Spleen (tissue), 11 donors: ENCODE measurements around the gene KDM6A. TPM values are rescaled to one million over a fixed set of nuclear protein-coding genes. Genes with fewer than 3 reads are reported as not detected.

Source experiments
- DNase-seq: peaks from one replicate; pipeline ENCODE4 v3.0.0-alpha.2; 2020
- H3K27ac ChIP-seq, 8 donors: fragments of 200-600 bp; sonication (generic) in 7 of 8; 1 replicate in 4 of 8; 2 replicates in 4 of 8; pipeline versions ENCODE4 v1.5.0 to v1.8.0; 2016 to 2021; ENCODE audit warnings: inconsistent platforms in 4 of 8, mild to moderate bottlenecking in 4 of 8, moderate library complexity in 1 of 8
- H3K27me3 ChIP-seq, 7 donors: fragments of 200-600 bp; sonication (generic) in 6 of 7; replicated peaks in 1 of 7; 1 replicate in 4 of 7; 2 replicates in 3 of 7; pipeline versions ENCODE4 v1.5.0 to v1.8.0; 2016 to 2021; ENCODE audit warnings: inconsistent platforms in 3 of 7, mild to moderate bottlenecking in 1 of 7
- H3K36me3 ChIP-seq, 6 donors: fragments of 200-600 bp; sonication (generic) in 5 of 6; 1 replicate in 4 of 6; 2 replicates in 2 of 6; pipeline versions ENCODE4 v1.5.0 to v1.8.0; 2016 to 2021; ENCODE audit warnings: inconsistent platforms in 2 of 6
- H3K4me1 ChIP-seq, 6 donors: fragments of 200-600 bp; sonication (generic) in 5 of 6; 1 replicate in 3 of 6; 2 replicates in 3 of 6; pipeline versions ENCODE4 v1.5.0 to v1.8.0; 2016 to 2021; ENCODE audit warnings: inconsistent platforms in 3 of 6
- H3K4me3 ChIP-seq, 8 donors: fragments of 200-600 bp; sonication (generic) in 7 of 8; 1 replicate in 4 of 8; 2 replicates in 4 of 8; pipeline versions ENCODE4 v1.5.0 to v1.8.0; 2016 to 2021; ENCODE audit warnings: inconsistent platforms in 4 of 8, mild to moderate bottlenecking in 4 of 8, moderate library complexity in 2 of 8
- H3K9me3 ChIP-seq, 8 donors: fragments of 200-600 bp; sonication (generic) in 7 of 8; 1 replicate in 4 of 8; 2 replicates in 4 of 8; pipeline versions ENCODE4 v1.5.0 to v1.8.0; 2016 to 2021; ENCODE audit warnings: inconsistent platforms in 4 of 8
- POLR2A ChIP-seq, 3 donors: fragments of 450-650 bp; IDR thresholded peaks; one replicate each; pipeline ENCODE4 v1.5.1; 2017; ENCODE audit warnings: antibody characterized with exemption in 3 of 3, mild to moderate bottlenecking in 1 of 3
- POLR2AphosphoS5 ChIP-seq, 3 donors: sonication (generic); formaldehyde crosslinking; IDR thresholded peaks; one replicate each; pipeline ENCODE4 v1.5.1; 2017; ENCODE audit warnings: antibody characterized with exemption in 3 of 3
- WGBS, 5 donors: extraction: QIAGEN DNeasy Blood & Tissue Kit in 3 of 5; methylation state at CpG; one replicate each; pipeline versions ENCODE4 v1.1.5 to v1.1.7; 2013 to 2018; 5-methylcytosine and 5-hydroxymethylcytosine counted together
- intact Hi-C: fragments of 100-400 bp; cut with DNase I; formaldehyde crosslinking; loops from one replicate; pipeline ENCODE4 v1.15.0; 2023; ENCODE audit warnings: low total_unique reads
- polyA plus RNA-seq, 3 donors: library from polyadenylated mRNA; stranded (reverse); fragments of 200-250 nt; gene quantifications; one replicate each; pipeline ENCODE4 v1.2.1, GENCODE V29; 2013
- total RNA-seq, 7 donors: library from RNA; depleted of rRNA in 3 of 7; stranded (reverse); fragments of >200 nt in 3 of 7; fragmentation: NEBNext Ultra II Directional in 4 of 7; extraction: Animal tissue kit (Norgen Biotek cat#: 25700) in 4 of 7; gene quantifications; one replicate each; pipeline versions ENCODE4 v1.1.0 to v1.2.1, GENCODE V29; 2016 to 2021
- TF ChIP-seq, protein P1 (sequence below), 11 experiments: fragments of 200-600 bp in 7 of 11; fragments of 450-650 bp in 4 of 11; sonication (generic) in 4 of 11; IDR thresholded peaks in 8 of 11; conservative IDR thresholded peaks in 3 of 11; 1 replicate in 7 of 11; 2 replicates in 4 of 11; pipeline versions ENCODE4 v1.4.0 to v1.8.0; 2016 to 2021; ENCODE audit warnings: antibody characterized with exemption in 11 of 11, inconsistent platforms in 4 of 11, mild to moderate bottlenecking in 1 of 11
- donor health status: healthy with polysubstance abuse.
- donor health status: DM: no; HTN: no; CAD: no; lungs with moderate emphysema.
- donor health status: DM: no; HTN: no; CAD: no.
- donor health status: Bipolar disorder and iron deficiency.
- donor health status: healthy.
- donor health status: DM: no; HTN: no; CAD: no.
- donor health status: DM: yes; HTN: yes; CAD: no.

KDM6A gene
- total and polyA plus RNA-seq, 10 donors: 8.0 to 68.2 (median 47.9) TPM

DNA sequence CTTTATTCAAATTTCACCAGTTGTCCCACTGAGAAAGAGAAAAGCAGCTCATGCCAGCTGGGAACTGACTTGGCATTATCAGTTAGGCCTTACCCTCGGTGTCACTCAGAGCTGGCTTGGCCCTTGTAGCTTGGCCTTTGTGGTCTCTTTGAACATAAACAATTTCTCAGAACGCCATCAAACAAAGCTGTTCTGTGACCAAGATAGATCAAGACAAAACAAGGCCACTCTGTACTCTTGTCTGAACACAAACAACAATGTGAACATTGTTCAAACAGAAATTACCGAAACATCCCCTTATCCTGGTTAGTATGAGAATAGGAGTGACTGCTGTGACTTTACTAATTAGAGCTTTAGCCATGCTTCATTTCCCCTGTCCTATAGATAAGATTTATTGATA is 270.5 kb downstream of the KDM6A start:
- TF ChIP-seq, protein P1, sequence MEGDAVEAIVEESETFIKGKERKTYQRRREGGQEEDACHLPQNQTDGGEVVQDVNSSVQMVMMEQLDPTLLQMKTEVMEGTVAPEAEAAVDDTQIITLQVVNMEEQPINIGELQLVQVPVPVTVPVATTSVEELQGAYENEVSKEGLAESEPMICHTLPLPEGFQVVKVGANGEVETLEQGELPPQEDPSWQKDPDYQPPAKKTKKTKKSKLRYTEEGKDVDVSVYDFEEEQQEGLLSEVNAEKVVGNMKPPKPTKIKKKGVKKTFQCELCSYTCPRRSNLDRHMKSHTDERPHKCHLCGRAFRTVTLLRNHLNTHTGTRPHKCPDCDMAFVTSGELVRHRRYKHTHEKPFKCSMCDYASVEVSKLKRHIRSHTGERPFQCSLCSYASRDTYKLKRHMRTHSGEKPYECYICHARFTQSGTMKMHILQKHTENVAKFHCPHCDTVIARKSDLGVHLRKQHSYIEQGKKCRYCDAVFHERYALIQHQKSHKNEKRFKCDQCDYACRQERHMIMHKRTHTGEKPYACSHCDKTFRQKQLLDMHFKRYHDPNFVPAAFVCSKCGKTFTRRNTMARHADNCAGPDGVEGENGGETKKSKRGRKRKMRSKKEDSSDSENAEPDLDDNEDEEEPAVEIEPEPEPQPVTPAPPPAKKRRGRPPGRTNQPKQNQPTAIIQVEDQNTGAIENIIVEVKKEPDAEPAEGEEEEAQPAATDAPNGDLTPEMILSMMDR (IDR thresholded peaks at IDR 0.05 in 8 of 11, conservative IDR thresholded peaks at IDR 0.05 in 3 of 11): no peak
- no peaks in the 10 kb centered on the region for H3K4me1 ChIP-seq
- H3K27ac ChIP-seq: no peak overlapping the region
- DNase-seq: no peak
- intact Hi-C loops: no loop called here
- no peak overlapping the region for H3K4me3 ChIP-seq
- H3K9me3 ChIP-seq: no peaks in the 10 kb centered on the region
- no peaks in the 10 kb centered on the region for H3K36me3 ChIP-seq
- 76 to 88% (median 83%) methylated on average over 3 of the region's 3 CpGs for WGBS, 5 donors
- H3K27me3 ChIP-seq: no peaks in the 10 kb centered on the region

DNA sequence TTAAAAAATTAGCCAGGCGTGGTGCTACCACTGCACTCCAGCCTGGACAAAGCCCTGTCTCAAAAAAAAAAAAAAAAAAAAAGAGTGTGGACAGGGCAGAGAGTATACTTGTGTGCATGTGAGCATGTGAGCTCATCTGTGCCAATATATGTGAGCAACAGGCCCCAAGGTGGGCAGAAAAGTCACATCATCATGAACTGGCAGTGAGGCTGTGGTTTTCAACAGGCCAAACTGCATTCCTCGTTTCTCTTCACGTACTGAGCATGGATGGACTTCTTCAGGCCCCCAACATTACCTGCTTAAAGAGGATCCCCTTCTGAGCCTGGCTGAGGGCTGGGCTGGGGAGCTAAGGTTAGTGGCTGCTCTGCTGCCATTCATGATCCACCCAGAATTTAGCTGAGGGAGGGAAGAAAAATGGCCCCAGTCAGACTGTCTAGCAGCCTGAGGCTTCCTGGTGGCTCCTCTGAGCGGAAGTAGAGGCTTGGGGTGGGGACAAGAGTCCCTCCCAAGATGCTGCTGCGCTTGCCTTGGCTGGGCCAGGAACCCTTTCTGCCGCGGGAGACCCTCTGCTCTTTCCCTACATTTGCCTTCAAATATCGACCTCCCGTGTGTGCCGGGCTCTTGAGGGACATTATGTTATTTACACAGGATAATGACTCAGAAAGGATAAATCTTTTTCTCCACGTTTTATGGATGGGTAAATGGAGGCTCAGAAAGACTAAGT is 272.7 kb downstream of the KDM6A start:
- no peaks in the 10 kb centered on the region for H3K4me1 ChIP-seq
- TF ChIP-seq POLR2A (IDR thresholded peaks at IDR 0.05) (no peak), POLR2AphosphoS5 (IDR thresholded peaks at IDR 0.05) (no peak)
- TF ChIP-seq, protein P1 (IDR thresholded peaks at IDR 0.05 in 8 of 11, conservative IDR thresholded peaks at IDR 0.05 in 3 of 11): no peak
- H3K9me3 ChIP-seq: no peaks in the 10 kb centered on the region
- DNase-seq: no peak
- intact Hi-C loops: no loop called here
- H3K27ac ChIP-seq: no peak overlapping the region
- no peaks in the 10 kb centered on the region for H3K36me3 ChIP-seq
- H3K27me3 ChIP-seq: no peaks in the 10 kb centered on the region
- WGBS, 5 donors: 78 to 92% (median 87%) methylated on average over 10 to 11 of the region's 11 CpGs
- H3K4me3 ChIP-seq: no peak overlapping the region

DNA sequence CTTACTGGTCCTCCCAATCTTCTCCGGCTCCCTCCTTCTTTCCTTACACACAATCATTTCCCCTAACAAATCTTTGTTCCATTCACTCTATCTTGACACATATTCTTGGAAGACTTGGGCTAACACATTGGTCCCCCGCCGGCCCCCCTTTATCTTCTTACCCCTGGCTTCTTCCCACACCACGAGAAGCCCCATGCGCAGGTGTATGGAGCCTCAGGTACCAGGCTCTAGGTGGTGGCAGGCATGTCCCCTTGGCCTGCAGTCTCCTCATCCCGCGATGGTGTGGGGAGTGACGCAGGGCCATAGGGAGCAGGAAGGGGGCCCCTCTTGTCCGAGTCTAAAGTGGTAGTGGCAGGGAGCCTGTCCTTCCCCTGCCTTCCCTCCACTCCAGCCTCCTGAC is 277.8 kb downstream of the KDM6A start:
- no peak overlapping the region for H3K27ac ChIP-seq
- no peak overlapping the region for H3K4me3 ChIP-seq
- H3K4me1 ChIP-seq: no peaks in the 10 kb centered on the region
- 87 to 94% (median 91%) methylated on average over 4 to 9 of the region's 9 CpGs for WGBS, 5 donors
- H3K27me3 ChIP-seq: no peaks in the 10 kb centered on the region
- DNase-seq: no peak
- intact Hi-C loops: no loop called here
- TF ChIP-seq POLR2A (IDR thresholded peaks at IDR 0.05): no peak
- TF ChIP-seq POLR2AphosphoS5 (IDR thresholded peaks at IDR 0.05): no peak
- TF ChIP-seq, protein P1 (IDR thresholded peaks at IDR 0.05 in 8 of 11, conservative IDR thresholded peaks at IDR 0.05 in 3 of 11): no peak
- no peaks in the 10 kb centered on the region for H3K9me3 ChIP-seq
- no peaks in the 10 kb centered on the region for H3K36me3 ChIP-seq

DNA sequence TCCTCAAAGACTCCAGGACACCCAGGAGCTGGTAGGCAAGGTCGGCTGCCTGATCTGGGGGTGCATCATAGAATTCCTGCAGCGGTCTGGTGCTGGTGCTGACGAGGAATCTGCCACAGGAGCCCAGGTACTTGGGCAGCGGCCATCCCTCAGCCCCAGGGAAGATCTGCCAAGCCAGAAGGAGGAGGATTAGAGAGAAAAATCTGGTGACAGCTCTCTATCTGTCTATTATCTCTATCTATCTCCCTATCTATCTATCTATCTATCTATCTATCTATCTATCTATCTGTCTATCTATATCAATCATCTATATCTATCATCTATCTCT is 281.0 kb downstream of the KDM6A start:
- DNase-seq: no peak
- H3K4me3 ChIP-seq: no peak overlapping the region
- intact Hi-C loops: no loop called here
- no peaks in the 10 kb centered on the region for H3K4me1 ChIP-seq
- H3K27ac ChIP-seq: no peak overlapping the region
- no peak for TF ChIP-seq POLR2AphosphoS5 (IDR thresholded peaks at IDR 0.05)
- TF ChIP-seq, protein P1 (IDR thresholded peaks at IDR 0.05 in 8 of 11, conservative IDR thresholded peaks at IDR 0.05 in 3 of 11): no peak
- TF ChIP-seq POLR2A (IDR thresholded peaks at IDR 0.05): no peak
- no peaks in the 10 kb centered on the region for H3K9me3 ChIP-seq
- no peaks in the 10 kb centered on the region for H3K36me3 ChIP-seq
- 78 to 92% (median 84%) methylated on average over 4 of the region's 4 CpGs for WGBS, 5 donors
- H3K27me3 ChIP-seq: no peaks in the 10 kb centered on the region
